Activated naive CD8-positive, alpha-beta T cell treated with anti-CD3 and anti-CD28 coated beads, Interleukin-2, amount 10 ng/mL, durations not matched to agents 7 days and 5 days (primary cell): ENCODE results near the gene TREH. TPM values are rescaled to one million over a fixed set of nuclear protein-coding genes. Genes with fewer than 3 reads are reported as not detected.

Source experiments
- ATAC-seq: fragments of 150-1000 bp; cut with Tn5 transposase; one replicate; pipeline ENCODE4 v1.10.0; 2021; ENCODE audit warnings: low read depth, moderate library complexity
- POLR2A ChIA-PET: fragments of 350-600 bp; sonication (Branson Sonifier 250); formaldehyde crosslinking; loops from one replicate; lab custom pipeline; 2021; ENCODE audit warnings: antibody characterized with exemption; lab: Charles Lee
- DNase-seq: peaks from one replicate; pipeline ENCODE4 v3.0.0; 2021
- H3K27ac Mint-ChIP-seq: one replicate; pipeline ENCODE4 v1.8.0; 2022; ENCODE audit warnings: mild to moderate bottlenecking, mixed read lengths
- H3K27me3 Mint-ChIP-seq: one replicate; pipeline ENCODE4 v1.8.0; 2022; ENCODE audit warnings: mild to moderate bottlenecking, moderate library complexity, mixed read lengths
- H3K36me3 Mint-ChIP-seq: one replicate; pipeline ENCODE4 v1.8.0; 2021; ENCODE audit warnings: mild to moderate bottlenecking, mixed read lengths
- H3K4me1 Mint-ChIP-seq: one replicate; pipeline ENCODE4 v1.8.0; 2021; ENCODE audit warnings: mixed read lengths
- H3K4me3 Mint-ChIP-seq: one replicate; pipeline ENCODE4 v1.8.0; 2022; ENCODE audit warnings: mild to moderate bottlenecking, moderate library complexity, mixed read lengths
- H3K9me3 Mint-ChIP-seq: one replicate; pipeline ENCODE4 v1.8.0; 2021; ENCODE audit warnings: mixed read lengths
- total RNA-seq, 2 experiments: library from RNA; stranded (reverse); gene quantifications; one replicate each; pipeline ENCODE4 v1.2.3, GENCODE V29; 2021

The TREH gene
- total RNA-seq, 2 experiments from 2014 or later: not detected

- H3K4me1 Mint-ChIP-seq: peaks cover 8% of the 10 kb centered on the region
- ATAC-seq (no peak), DNase-seq (no peak)
- H3K36me3 Mint-ChIP-seq: no peaks in the 10 kb centered on the region
- POLR2A ChIA-PET: no interaction called here
- no peak overlapping the region for H3K27ac Mint-ChIP-seq
- H3K4me3 Mint-ChIP-seq: no peak overlapping the region
- peaks cover 5% of the 10 kb centered on the region for H3K27me3 Mint-ChIP-seq
- H3K9me3 Mint-ChIP-seq: no peaks in the 10 kb centered on the region
Observed at GRCh38 chr11:118633979-118634378, 45.5 kb downstream of the TREH start.

- H3K4me3 Mint-ChIP-seq: no peak overlapping the region
- no peaks in the 10 kb centered on the region for H3K9me3 Mint-ChIP-seq
- peaks cover 5% of the 10 kb centered on the region for H3K27me3 Mint-ChIP-seq
- no peak for DNase-seq
- POLR2A ChIA-PET: no interaction called here
- peaks cover 8% of the 10 kb centered on the region for H3K4me1 Mint-ChIP-seq
- H3K36me3 Mint-ChIP-seq: no peaks in the 10 kb centered on the region
- H3K27ac Mint-ChIP-seq: no peak overlapping the region
- ATAC-seq: no peak
Observed at GRCh38 chr11:118633319-118633690, 46.1 kb downstream of the TREH start.

GRCh38 chr11:118632577-118633318 lies 46.7 kb downstream of the TREH start:
- no peaks in the 10 kb centered on the region for H3K36me3 Mint-ChIP-seq
- peaks cover 8% of the 10 kb centered on the region for H3K4me1 Mint-ChIP-seq
- no peaks in the 10 kb centered on the region for H3K9me3 Mint-ChIP-seq
- DNase-seq (no peak), ATAC-seq (no peak)
- H3K4me3 Mint-ChIP-seq: no peak overlapping the region
- POLR2A ChIA-PET: interaction anchor here (0.7 kb wide), 1 partner anchor 37 kb away, joined by 4 read pairs; no protein-coding TSS in a partner anchor
- no peak overlapping the region for H3K27ac Mint-ChIP-seq
- H3K27me3 Mint-ChIP-seq: peaks cover 5% of the 10 kb centered on the region

- Mint-ChIP-seq H3K36me3 (no peaks in the 10 kb centered on the region), H3K27ac (no peak overlapping the region), H3K4me3 (no peak overlapping the region), H3K27me3 (peaks cover 5% of the 10 kb centered on the region), H3K9me3 (no peaks in the 10 kb centered on the region), H3K4me1 (peaks cover 8% of the 10 kb centered on the region)
- POLR2A ChIA-PET: no interaction called here
- DNase-seq (no peak), ATAC-seq (no peak)
Observed at GRCh38 chr11:118631142-118631909, 48.1 kb downstream of the TREH start.

GRCh38 chr11:118629761-118630661 lies 49.4 kb downstream of the TREH start:
- H3K27ac Mint-ChIP-seq: no peak overlapping the region
- H3K9me3 Mint-ChIP-seq: no peaks in the 10 kb centered on the region
- no peaks in the 10 kb centered on the region for H3K36me3 Mint-ChIP-seq
- POLR2A ChIA-PET: interaction anchor here (0.6 kb wide), 2 partner anchors 34 to 86 kb away, joined by 3 to 4 read pairs; no protein-coding TSS in a partner anchor
- peaks cover 2% of the 10 kb centered on the region for H3K27me3 Mint-ChIP-seq
- H3K4me1 Mint-ChIP-seq: peaks cover 8% of the 10 kb centered on the region
- no peak for DNase-seq
- no peak for ATAC-seq
- no peak overlapping the region for H3K4me3 Mint-ChIP-seq

- H3K9me3 Mint-ChIP-seq: no peaks in the 10 kb centered on the region
- POLR2A ChIA-PET: interaction anchor here (0.6 kb wide), 1 partner anchor 437 kb away, joined by 5 read pairs; no protein-coding TSS in a partner anchor
Observed at GRCh38 chr11:118628861-118629549, 50.4 kb downstream of the TREH start.

GRCh38 chr11:118628432-118628831 lies 51.0 kb downstream of the TREH start:
- Mint-ChIP-seq H3K4me3 (no peak overlapping the region), H3K36me3 (no peaks in the 10 kb centered on the region), H3K9me3 (no peaks in the 10 kb centered on the region), H3K27ac (no peak overlapping the region), H3K4me1 (peaks cover 4% of the 10 kb centered on the region), H3K27me3 (peaks cover 2% of the 10 kb centered on the region)
- DNase-seq: no peak
- POLR2A ChIA-PET: interaction anchor here (0.6 kb wide), 1 partner anchor 438 kb away, joined by 5 read pairs; no protein-coding TSS in a partner anchor
- no peak for ATAC-seq

More at GRCh38 chr11:118628861-118629549, 50.4 kb downstream of the TREH start:
- H3K36me3 Mint-ChIP-seq: no peaks in the 10 kb centered on the region
- ATAC-seq: no peak
- H3K4me1 Mint-ChIP-seq: peaks cover 4% of the 10 kb centered on the region
- H3K4me3 Mint-ChIP-seq: no peak overlapping the region
- DNase-seq: no peak
- H3K27me3 Mint-ChIP-seq: peaks cover 2% of the 10 kb centered on the region
- no peak overlapping the region for H3K27ac Mint-ChIP-seq

GRCh38 chr11:118628031-118628430 lies 51.4 kb downstream of the TREH start:
- no peaks in the 10 kb centered on the region for H3K9me3 Mint-ChIP-seq
- peaks cover 4% of the 10 kb centered on the region for H3K4me1 Mint-ChIP-seq
- H3K4me3 Mint-ChIP-seq: no peak overlapping the region
- DNase-seq (no peak), ATAC-seq (no peak)
- H3K27ac Mint-ChIP-seq: no peak overlapping the region
- H3K36me3 Mint-ChIP-seq: no peaks in the 10 kb centered on the region
- peaks cover 2% of the 10 kb centered on the region for H3K27me3 Mint-ChIP-seq
- POLR2A ChIA-PET: no interaction called here

- no peak for ATAC-seq
- Mint-ChIP-seq H3K4me3 (no peak overlapping the region), H3K36me3 (no peaks in the 10 kb centered on the region), H3K9me3 (no peaks in the 10 kb centered on the region), H3K4me1 (peaks cover 4% of the 10 kb centered on the region), H3K27me3 (peaks cover 5% of the 10 kb centered on the region), H3K27ac (no peak overlapping the region)
- DNase-seq: no peak
- POLR2A ChIA-PET: no interaction called here
Observed at GRCh38 chr11:118627566-118627965, 51.9 kb downstream of the TREH start.

- DNase-seq (no peak), ATAC-seq (no peak)
- H3K27me3 Mint-ChIP-seq: peaks cover 9% of the 10 kb centered on the region
- no peaks in the 10 kb centered on the region for H3K9me3 Mint-ChIP-seq
- POLR2A ChIA-PET: no interaction called here
- no peaks in the 10 kb centered on the region for H3K36me3 Mint-ChIP-seq
- H3K27ac Mint-ChIP-seq: no peak overlapping the region
- no peak overlapping the region for H3K4me3 Mint-ChIP-seq
- peaks cover 5% of the 10 kb centered on the region for H3K4me1 Mint-ChIP-seq
Observed at GRCh38 chr11:118625976-118626375, 53.5 kb downstream of the TREH start.

GRCh38 chr11:118625036-118625690 lies 54.3 kb downstream of the TREH start:
- peaks cover 16% of the 10 kb centered on the region for H3K27me3 Mint-ChIP-seq
- H3K4me3 Mint-ChIP-seq: no peak overlapping the region
- no peaks in the 10 kb centered on the region for H3K9me3 Mint-ChIP-seq
- POLR2A ChIA-PET: interaction anchor here (0.7 kb wide), 1 partner anchor 11 kb away, joined by 4 read pairs; no protein-coding TSS in a partner anchor
- H3K4me1 Mint-ChIP-seq: peaks cover 4% of the 10 kb centered on the region
- H3K36me3 Mint-ChIP-seq: no peaks in the 10 kb centered on the region
- DNase-seq: no peak
- ATAC-seq: no peak
- H3K27ac Mint-ChIP-seq: no peak overlapping the region

GRCh38 chr11:118623269-118623655 lies 56.2 kb downstream of the TREH start:
- no peak for DNase-seq
- Mint-ChIP-seq H3K27me3 (peaks cover 18% of the 10 kb centered on the region), H3K4me3 (no peak overlapping the region), H3K4me1 (peaks cover 6% of the 10 kb centered on the region), H3K9me3 (no peaks in the 10 kb centered on the region), H3K27ac (no peak overlapping the region), H3K36me3 (no peaks in the 10 kb centered on the region)
- ATAC-seq: no peak
- POLR2A ChIA-PET: no interaction called here
